22Rv1 (cell line): Measurements from ENCODE around the gene OR10H3.

Experiments used
- H3K27ac ChIP-seq: fragments of 450-650 bp; 2 replicates; pipeline ENCODE4 v1.5.1; 2017
- ZFX ChIP-seq: fragments of 450-650 bp; IDR thresholded peaks from 2 replicates; pipeline ENCODE4 v1.6.1; 2017; ENCODE audit warnings: antibody characterized with exemption, borderline replicate concordance
- TF ChIP-seq, protein P1 (sequence below): fragments of 450-650 bp; IDR thresholded peaks from 2 replicates; pipeline ENCODE4 v1.5.1; 2017; ENCODE audit warnings: mild to moderate bottlenecking

Gene OR10H3, protein sequence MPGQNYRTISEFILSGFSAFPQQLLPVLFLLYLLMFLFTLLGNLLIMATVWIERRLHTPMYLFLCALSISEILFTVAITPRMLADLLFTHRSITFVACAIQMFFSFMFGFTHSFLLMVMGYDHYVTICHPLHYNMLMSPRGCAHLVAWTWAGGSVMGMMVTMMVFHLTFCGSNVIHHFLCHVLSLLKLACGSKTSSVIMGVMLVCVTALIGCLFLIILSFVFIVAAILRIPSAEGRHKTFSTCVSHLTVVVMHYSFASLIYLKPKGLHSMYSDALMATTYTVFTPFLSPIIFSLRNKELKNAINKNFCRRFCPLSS

DNA sequence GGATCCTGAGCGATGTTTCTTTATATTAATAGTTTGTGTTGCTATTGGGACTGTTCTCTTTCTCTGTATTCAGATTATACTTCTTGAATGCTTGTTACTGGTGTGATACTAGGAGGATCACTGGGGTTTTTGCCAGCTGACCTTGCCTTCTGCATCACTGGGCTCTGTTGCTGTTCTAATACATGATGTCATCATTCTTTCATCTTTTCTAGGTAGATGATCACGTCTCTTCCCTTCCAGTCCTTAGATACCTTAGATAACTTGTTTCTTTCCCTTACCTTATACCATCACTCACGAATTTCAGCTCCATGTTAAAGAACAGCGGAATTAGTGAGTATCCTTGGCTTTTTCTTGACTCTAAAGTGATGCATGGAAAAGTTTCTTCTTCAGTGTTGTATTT, at the start of gene OR10H3:
OR10H3 (plus strand) TSS at position 264 of the 400 bp plus-strand sequence. CDS start 3,408 bp downstream, outside the sequence.
- H3K27ac ChIP-seq: no peak within 1 kb of the TSS
- no peak for TF ChIP-seq ZFX
- TF ChIP-seq, protein P1, sequence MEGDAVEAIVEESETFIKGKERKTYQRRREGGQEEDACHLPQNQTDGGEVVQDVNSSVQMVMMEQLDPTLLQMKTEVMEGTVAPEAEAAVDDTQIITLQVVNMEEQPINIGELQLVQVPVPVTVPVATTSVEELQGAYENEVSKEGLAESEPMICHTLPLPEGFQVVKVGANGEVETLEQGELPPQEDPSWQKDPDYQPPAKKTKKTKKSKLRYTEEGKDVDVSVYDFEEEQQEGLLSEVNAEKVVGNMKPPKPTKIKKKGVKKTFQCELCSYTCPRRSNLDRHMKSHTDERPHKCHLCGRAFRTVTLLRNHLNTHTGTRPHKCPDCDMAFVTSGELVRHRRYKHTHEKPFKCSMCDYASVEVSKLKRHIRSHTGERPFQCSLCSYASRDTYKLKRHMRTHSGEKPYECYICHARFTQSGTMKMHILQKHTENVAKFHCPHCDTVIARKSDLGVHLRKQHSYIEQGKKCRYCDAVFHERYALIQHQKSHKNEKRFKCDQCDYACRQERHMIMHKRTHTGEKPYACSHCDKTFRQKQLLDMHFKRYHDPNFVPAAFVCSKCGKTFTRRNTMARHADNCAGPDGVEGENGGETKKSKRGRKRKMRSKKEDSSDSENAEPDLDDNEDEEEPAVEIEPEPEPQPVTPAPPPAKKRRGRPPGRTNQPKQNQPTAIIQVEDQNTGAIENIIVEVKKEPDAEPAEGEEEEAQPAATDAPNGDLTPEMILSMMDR: no peak

DNA sequence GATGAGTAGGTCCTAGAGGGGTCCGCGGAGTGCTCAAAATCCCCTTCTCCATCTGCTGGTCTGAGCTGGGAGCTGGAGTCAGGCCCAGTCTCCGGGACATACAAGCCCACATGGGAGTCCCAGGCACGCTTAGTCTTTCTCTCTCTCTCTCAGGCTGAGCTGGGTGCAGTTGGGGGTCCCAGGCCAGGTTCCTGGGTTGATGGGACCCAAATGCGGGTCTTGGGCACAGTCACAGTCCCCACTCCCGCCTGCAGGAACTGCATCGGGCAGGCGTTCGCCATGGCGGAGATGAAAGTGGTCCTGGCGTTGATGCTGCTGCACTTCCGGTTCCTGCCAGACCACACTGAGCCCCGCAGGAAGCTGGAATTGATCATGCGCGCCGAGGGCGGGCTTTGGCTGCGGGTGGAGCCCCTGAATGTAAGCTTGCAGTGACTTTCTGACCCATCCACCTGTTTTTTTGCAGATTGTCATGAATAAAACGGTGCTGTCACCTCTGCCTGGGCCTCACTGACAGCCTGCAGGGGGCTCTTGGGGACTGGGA, 41.1 kb upstream of the OR10H3 start:
- no peak for TF ChIP-seq ZFX
- TF ChIP-seq, protein P1: no peak
- no peak overlapping the region for H3K27ac ChIP-seq

DNA sequence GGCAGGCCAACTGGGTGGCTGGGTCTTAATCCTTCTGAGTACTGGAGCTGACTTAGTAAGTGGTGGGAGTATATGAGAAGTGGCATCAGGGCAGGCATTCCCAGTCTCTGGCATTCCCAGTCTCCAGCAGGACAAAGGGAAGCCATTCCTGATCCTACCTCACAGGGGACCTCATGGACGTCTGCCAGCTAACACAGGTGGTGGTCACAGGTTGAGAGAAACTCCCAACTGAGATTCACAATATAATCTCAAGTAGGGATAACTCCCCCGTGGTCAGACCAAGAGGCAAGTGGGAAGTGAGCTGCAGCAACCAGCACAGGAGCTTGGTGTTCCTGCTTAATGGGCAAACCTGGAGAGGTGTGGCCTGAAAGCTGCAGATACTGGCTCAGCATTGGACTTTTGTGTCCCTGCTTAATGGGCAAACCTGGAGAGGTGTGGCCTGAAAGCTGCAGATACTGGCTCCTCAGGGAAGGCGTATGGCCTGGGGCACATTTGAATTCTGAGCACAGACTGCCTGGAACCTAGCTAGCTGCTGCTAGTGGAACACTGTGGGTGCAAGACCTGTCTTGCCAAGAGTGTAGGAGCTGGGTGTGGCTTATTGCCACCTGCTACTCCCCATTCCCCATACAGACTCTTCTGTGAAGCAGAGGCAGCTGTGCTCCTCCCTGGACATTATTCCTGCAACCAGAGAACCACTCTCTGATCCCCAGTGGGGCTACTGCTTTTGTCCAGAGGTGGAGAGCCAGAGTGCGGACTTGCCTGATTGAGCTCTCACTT, 35.8 kb upstream of the OR10H3 start:
- TF ChIP-seq, protein P1: no peak
- no peak for TF ChIP-seq ZFX
- H3K27ac ChIP-seq: no peak overlapping the region

DNA sequence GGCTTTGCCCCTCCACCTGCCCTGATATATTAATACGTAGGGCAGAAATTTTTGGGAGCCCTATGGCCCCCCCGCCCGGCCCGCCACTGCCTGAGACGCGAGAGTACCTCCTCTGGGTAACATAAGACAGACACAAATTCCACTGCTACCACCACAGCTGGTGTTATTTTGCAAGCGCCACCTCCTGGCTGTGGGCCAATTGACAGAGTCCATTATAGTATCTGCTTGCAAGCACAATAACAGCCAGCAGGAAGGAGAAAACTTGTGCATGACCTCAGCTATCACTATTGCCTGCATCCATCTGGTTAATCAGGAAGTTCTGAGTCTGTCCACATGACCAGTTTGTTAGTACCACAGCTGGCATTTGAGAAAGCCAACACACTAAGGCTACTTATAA, 35.3 kb upstream of the OR10H3 start:
- TF ChIP-seq, protein P1: 0 out of 2 replicates have a peak, but pooled peaks have one; percentile 4
- TF ChIP-seq ZFX: no peak
- no peak overlapping the region for H3K27ac ChIP-seq

DNA sequence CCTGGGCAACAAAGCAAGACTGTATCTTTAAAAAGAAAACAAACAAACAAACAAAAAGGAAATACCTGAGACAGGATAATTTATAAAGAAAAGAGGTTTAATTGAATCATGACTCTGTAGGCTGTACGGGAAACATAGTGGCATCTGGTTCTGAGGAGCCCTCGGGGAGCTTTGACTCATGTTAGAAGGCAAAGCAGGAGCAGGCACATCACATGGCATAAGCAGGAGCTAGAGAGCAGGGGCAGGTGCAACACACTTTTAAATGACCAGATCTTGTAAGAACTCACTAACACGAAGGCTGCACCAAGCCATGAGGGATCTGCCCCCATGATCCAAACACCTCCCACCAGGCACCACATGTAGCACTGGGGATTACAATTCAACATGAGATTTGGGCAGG, 23.1 kb upstream of the OR10H3 start:
- TF ChIP-seq, protein P1: no peak
- TF ChIP-seq ZFX: no peak
- no peak overlapping the region for H3K27ac ChIP-seq

DNA sequence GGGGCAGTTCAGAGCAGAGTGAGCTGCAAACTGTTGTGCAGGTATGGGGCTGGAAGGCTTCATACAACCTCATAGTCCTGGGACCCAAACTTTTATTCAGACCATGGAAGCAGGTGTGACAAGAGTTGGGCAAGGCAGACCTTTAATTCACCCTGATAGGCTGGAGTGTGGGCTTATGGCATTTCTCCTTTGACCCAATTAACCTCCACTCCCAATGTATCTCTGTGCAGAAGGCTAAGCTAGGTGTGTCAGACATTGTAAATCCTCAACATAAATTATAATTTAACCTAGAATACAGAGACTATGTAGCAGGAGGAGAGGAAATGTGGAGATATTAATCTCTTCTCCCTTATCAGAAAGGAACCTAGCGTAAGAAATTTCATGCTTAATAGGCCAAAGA, 22.1 kb upstream of the OR10H3 start:
- H3K27ac ChIP-seq: no peak overlapping the region
- no peak for TF ChIP-seq ZFX
- TF ChIP-seq, protein P1: no peak
